HEK293 (cell line): ENCODE results near the gene TMEM119.

Experiments used
- BCL11A ChIP-seq: fragments of 450-650 bp; formaldehyde crosslinking; IDR thresholded peaks from 2 replicates; pipeline ENCODE4 v1.5.1; 2016; ENCODE audit warnings: low read depth, missing biosample characterization, missing genetic modification characterization
- CTCF ChIP-seq: fragments of 450-650 bp; formaldehyde crosslinking; IDR thresholded peaks from 2 replicates; pipeline ENCODE4 v1.5.1; 2016; ENCODE audit warnings: missing biosample characterization, missing genetic modification characterization
- GLIS1 ChIP-seq: fragments of 450-650 bp; formaldehyde crosslinking; IDR thresholded peaks from 2 replicates; pipeline ENCODE4 v1.5.1; 2016; ENCODE audit warnings: missing biosample characterization, missing genetic modification characterization
- KLF9 ChIP-seq: fragments of 450-650 bp; formaldehyde crosslinking; IDR thresholded peaks from 2 replicates; pipeline ENCODE4 v1.5.1; 2016; ENCODE audit warnings: missing biosample characterization, missing genetic modification characterization, low read depth
- OSR2 ChIP-seq: fragments of 450-650 bp; formaldehyde crosslinking; IDR thresholded peaks from 2 replicates; pipeline ENCODE4 v1.5.1; 2016; ENCODE audit warnings: missing biosample characterization, missing genetic modification characterization
- REPIN1 ChIP-seq: fragments of 450-650 bp; formaldehyde crosslinking; IDR thresholded peaks from 2 replicates; pipeline ENCODE4 v1.5.1; 2017; ENCODE audit warnings: missing biosample characterization, missing genetic modification characterization, low read depth
- SCRT1 ChIP-seq: fragments of 450-650 bp; formaldehyde crosslinking; IDR thresholded peaks from 2 replicates; pipeline ENCODE4 v1.5.1; 2016; ENCODE audit warnings: missing biosample characterization, missing genetic modification characterization, borderline replicate concordance
- SP7 ChIP-seq: fragments of 450-650 bp; formaldehyde crosslinking; IDR thresholded peaks from 2 replicates; pipeline ENCODE4 v1.5.1; 2016; ENCODE audit warnings: missing biosample characterization, missing genetic modification characterization
- ZBTB21 ChIP-seq: fragments of 450-650 bp; formaldehyde crosslinking; IDR thresholded peaks from 2 replicates; pipeline ENCODE4 v1.5.1; 2017; ENCODE audit warnings: missing biosample characterization, missing genetic modification characterization
- ZBTB48 ChIP-seq: fragments of 450-650 bp; formaldehyde crosslinking; IDR thresholded peaks from 2 replicates; pipeline ENCODE4 v1.5.1; 2016; ENCODE audit warnings: missing biosample characterization, missing genetic modification characterization
- ZFP37 ChIP-seq: fragments of 450-650 bp; formaldehyde crosslinking; IDR thresholded peaks from 2 replicates; pipeline ENCODE4 v1.5.1; 2016; ENCODE audit warnings: missing biosample characterization, missing genetic modification characterization
- ZIC2 ChIP-seq: fragments of 450-650 bp; formaldehyde crosslinking; IDR thresholded peaks from 2 replicates; pipeline ENCODE4 v1.5.1; 2016; ENCODE audit warnings: missing biosample characterization, missing genetic modification characterization
- ZNF112 ChIP-seq: fragments of 450-650 bp; formaldehyde crosslinking; IDR thresholded peaks from 2 replicates; pipeline ENCODE4 v1.5.0; 2017; ENCODE audit warnings: missing biosample characterization, missing genetic modification characterization
- ZNF114 ChIP-seq: fragments of 450-650 bp; formaldehyde crosslinking; IDR thresholded peaks from 2 replicates; pipeline ENCODE4 v1.5.0; 2017; ENCODE audit warnings: missing biosample characterization, missing genetic modification characterization
- ZNF138 ChIP-seq: fragments of 450-650 bp; formaldehyde crosslinking; IDR thresholded peaks from 2 replicates; pipeline ENCODE4 v1.5.1; 2016; ENCODE audit warnings: missing biosample characterization, missing genetic modification characterization, borderline replicate concordance
- ZNF211 ChIP-seq: fragments of 450-650 bp; formaldehyde crosslinking; IDR thresholded peaks from 2 replicates; pipeline ENCODE4 v1.5.1; 2016; ENCODE audit warnings: low read depth, missing biosample characterization, missing genetic modification characterization
- ZNF214 ChIP-seq: fragments of 450-650 bp; formaldehyde crosslinking; IDR thresholded peaks from 2 replicates; pipeline ENCODE4 v1.5.1; 2017; ENCODE audit warnings: missing biosample characterization, mild to moderate bottlenecking, missing genetic modification characterization, borderline replicate concordance
- ZNF266 ChIP-seq: fragments of 450-650 bp; formaldehyde crosslinking; IDR thresholded peaks from 2 replicates; pipeline ENCODE4 v1.5.1; 2016; ENCODE audit warnings: missing biosample characterization, missing genetic modification characterization, low read depth
- ZNF302 ChIP-seq: fragments of 450-650 bp; formaldehyde crosslinking; IDR thresholded peaks from 2 replicates; pipeline ENCODE4 v1.5.1; 2016; ENCODE audit warnings: missing biosample characterization, missing genetic modification characterization, low read depth
- ZNF324 ChIP-seq: fragments of 450-650 bp; formaldehyde crosslinking; IDR thresholded peaks from 2 replicates; pipeline ENCODE4 v1.5.1; 2016; ENCODE audit warnings: missing biosample characterization, missing genetic modification characterization
- ZNF391 ChIP-seq: fragments of 450-650 bp; formaldehyde crosslinking; IDR thresholded peaks from 2 replicates; pipeline ENCODE4 v1.5.1; 2016; ENCODE audit warnings: low read depth, missing biosample characterization, missing genetic modification characterization, borderline replicate concordance
- ZNF394 ChIP-seq: fragments of 450-650 bp; formaldehyde crosslinking; IDR thresholded peaks from 2 replicates; pipeline ENCODE4 v1.5.1; 2016; ENCODE audit warnings: missing biosample characterization, missing genetic modification characterization, mild to moderate bottlenecking, moderate library complexity, borderline replicate concordance
- ZNF488 ChIP-seq: fragments of 450-650 bp; formaldehyde crosslinking; IDR thresholded peaks from 2 replicates; pipeline ENCODE4 v1.5.1; 2016; ENCODE audit warnings: missing biosample characterization, missing genetic modification characterization
- ZNF544 ChIP-seq: fragments of 450-650 bp; formaldehyde crosslinking; IDR thresholded peaks from 2 replicates; pipeline ENCODE4 v1.5.0; 2017; ENCODE audit warnings: missing biosample characterization, missing genetic modification characterization
- ZNF549 ChIP-seq: fragments of 450-650 bp; IDR thresholded peaks from 2 replicates; pipeline ENCODE4 v1.5.1; 2018; ENCODE audit warnings: missing biosample characterization, missing genetic modification characterization, mild to moderate bottlenecking, inconsistent platforms, moderate library complexity
- ZNF654 ChIP-seq: fragments of 450-650 bp; formaldehyde crosslinking; IDR thresholded peaks from 2 replicates; pipeline ENCODE4 v1.5.1; 2016; ENCODE audit warnings: low read depth, missing biosample characterization, missing genetic modification characterization
- ZNF658 ChIP-seq: fragments of 450-650 bp; formaldehyde crosslinking; IDR thresholded peaks from 2 replicates; pipeline ENCODE4; 2016; ENCODE audit warnings: missing biosample characterization, missing genetic modification characterization
- ZNF670 ChIP-seq: fragments of 450-650 bp; formaldehyde crosslinking; IDR thresholded peaks from 2 replicates; pipeline ENCODE4 v1.5.1; 2016; ENCODE audit warnings: missing biosample characterization, missing genetic modification characterization, low read depth
- ZNF677 ChIP-seq: fragments of 450-650 bp; IDR thresholded peaks from 2 replicates; pipeline ENCODE4 v1.5.0; 2018; ENCODE audit warnings: missing biosample characterization, mild to moderate bottlenecking, missing genetic modification characterization, moderate library complexity
- ZNF747 ChIP-seq: fragments of 450-650 bp; formaldehyde crosslinking; IDR thresholded peaks from 2 replicates; pipeline ENCODE4 v1.5.1; 2016; ENCODE audit warnings: missing biosample characterization, missing genetic modification characterization
- ZSCAN30 ChIP-seq: fragments of 450-650 bp; IDR thresholded peaks from 2 replicates; pipeline ENCODE4 v1.5.1; 2018; ENCODE audit warnings: missing biosample characterization, mild to moderate bottlenecking, missing genetic modification characterization, moderate library complexity
- TF ChIP-seq, protein P1 (sequence below): fragments of 450-650 bp; formaldehyde crosslinking; IDR thresholded peaks from 2 replicates; pipeline ENCODE4 v1.5.1; 2016; ENCODE audit warnings: missing biosample characterization, missing genetic modification characterization
- TF ChIP-seq, protein P2 (sequence below): fragments of 450-650 bp; IDR thresholded peaks from 2 replicates; pipeline ENCODE4 v1.5.1; 2018; ENCODE audit warnings: missing biosample characterization, missing genetic modification characterization
- TF ChIP-seq, protein P3 (sequence below): fragments of 450-650 bp; IDR thresholded peaks from 2 replicates; pipeline ENCODE4 v1.5.1; 2018; ENCODE audit warnings: missing biosample characterization, mild to moderate bottlenecking, missing genetic modification characterization
- TF ChIP-seq, protein P4 (sequence below): fragments of 450-650 bp; formaldehyde crosslinking; IDR thresholded peaks from 2 replicates; pipeline ENCODE4 v1.5.1; 2016; ENCODE audit warnings: missing biosample characterization, missing genetic modification characterization

The TMEM119 gene

GRCh38 chr12:108565976-108566375 lies 31.9 kb downstream of the TMEM119 start (continued):
- TF ChIP-seq, protein P1, sequence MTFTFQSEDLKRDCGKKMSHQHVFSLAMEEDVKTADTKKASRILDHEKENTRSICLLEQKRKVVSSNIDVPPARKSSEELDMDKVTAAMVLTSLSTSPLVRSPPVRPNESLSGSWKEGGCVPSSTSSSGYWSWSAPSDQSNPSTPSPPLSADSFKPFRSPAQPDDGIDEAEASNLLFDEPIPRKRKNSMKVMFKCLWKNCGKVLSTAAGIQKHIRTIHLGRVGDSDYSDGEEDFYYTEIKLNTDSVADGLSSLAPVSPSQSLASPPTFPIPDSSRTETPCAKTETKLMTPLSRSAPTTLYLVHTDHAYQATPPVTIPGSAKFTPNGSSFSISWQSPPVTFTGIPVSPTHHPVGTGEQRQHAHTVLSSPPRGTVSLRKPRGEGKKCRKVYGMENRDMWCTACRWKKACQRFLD (tag by site-specific recombination) = no peak
- TF ChIP-seq ZNF747 (tag by site-specific recombination) (no peak), ZFP37 (tag by site-specific recombination) (no peak), ZNF488 (tag by site-specific recombination) (no peak), ZNF112 (tag by site-specific recombination) (no peak), ZNF214 (no peak), OSR2 (tag by site-specific recombination) (peak; percentile 62), ZNF114 (tag by site-specific recombination) (no peak), ZSCAN30 (tag by site-specific recombination) (no peak), KLF9 (tag by site-specific recombination) (no peak), ZNF394 (tag by site-specific recombination) (no peak), GLIS1 (tag by site-specific recombination) (peak; percentile 51; the same call in 1 of the 2 replicates), ZNF391 (tag by site-specific recombination) (no peak), ZNF211 (tag by site-specific recombination) (no peak), REPIN1 (tag by site-specific recombination) (no peak), ZNF266 (no peak), ZNF138 (tag by site-specific recombination) (no peak), SCRT1 (tag by site-specific recombination) (no peak), ZNF677 (tag by site-specific recombination) (no peak), CTCF (no peak), ZBTB48 (tag by site-specific recombination) (peak; percentile 90), ZNF302 (tag by site-specific recombination) (no peak), SP7 (peak; percentile 37; the same call in 1 of the 2 replicates), ZNF670 (tag by site-specific recombination) (no peak), ZIC2 (tag by site-specific recombination) (peak; percentile 75), ZNF324 (tag by site-specific recombination) (no peak), ZBTB21 (tag by site-specific recombination) (no peak), ZNF658 (no peak), ZNF654 (tag by site-specific recombination) (no peak), ZNF549 (tag by site-specific recombination) (no peak), BCL11A (no peak), ZNF544 (tag by site-specific recombination) (no peak)
- TF ChIP-seq, protein P2, sequence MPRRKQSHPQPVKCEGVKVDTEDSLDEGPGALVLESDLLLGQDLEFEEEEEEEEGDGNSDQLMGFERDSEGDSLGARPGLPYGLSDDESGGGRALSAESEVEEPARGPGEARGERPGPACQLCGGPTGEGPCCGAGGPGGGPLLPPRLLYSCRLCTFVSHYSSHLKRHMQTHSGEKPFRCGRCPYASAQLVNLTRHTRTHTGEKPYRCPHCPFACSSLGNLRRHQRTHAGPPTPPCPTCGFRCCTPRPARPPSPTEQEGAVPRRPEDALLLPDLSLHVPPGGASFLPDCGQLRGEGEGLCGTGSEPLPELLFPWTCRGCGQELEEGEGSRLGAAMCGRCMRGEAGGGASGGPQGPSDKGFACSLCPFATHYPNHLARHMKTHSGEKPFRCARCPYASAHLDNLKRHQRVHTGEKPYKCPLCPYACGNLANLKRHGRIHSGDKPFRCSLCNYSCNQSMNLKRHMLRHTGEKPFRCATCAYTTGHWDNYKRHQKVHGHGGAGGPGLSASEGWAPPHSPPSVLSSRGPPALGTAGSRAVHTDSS (tag by site-specific recombination) = no peak
- TF ChIP-seq, protein P3, sequence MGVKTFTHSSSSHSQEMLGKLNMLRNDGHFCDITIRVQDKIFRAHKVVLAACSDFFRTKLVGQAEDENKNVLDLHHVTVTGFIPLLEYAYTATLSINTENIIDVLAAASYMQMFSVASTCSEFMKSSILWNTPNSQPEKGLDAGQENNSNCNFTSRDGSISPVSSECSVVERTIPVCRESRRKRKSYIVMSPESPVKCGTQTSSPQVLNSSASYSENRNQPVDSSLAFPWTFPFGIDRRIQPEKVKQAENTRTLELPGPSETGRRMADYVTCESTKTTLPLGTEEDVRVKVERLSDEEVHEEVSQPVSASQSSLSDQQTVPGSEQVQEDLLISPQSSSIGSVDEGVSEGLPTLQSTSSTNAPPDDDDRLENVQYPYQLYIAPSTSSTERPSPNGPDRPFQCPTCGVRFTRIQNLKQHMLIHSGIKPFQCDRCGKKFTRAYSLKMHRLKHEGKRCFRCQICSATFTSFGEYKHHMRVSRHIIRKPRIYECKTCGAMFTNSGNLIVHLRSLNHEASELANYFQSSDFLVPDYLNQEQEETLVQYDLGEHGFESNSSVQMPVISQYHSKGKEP = no peak
- TF ChIP-seq, protein P4, sequence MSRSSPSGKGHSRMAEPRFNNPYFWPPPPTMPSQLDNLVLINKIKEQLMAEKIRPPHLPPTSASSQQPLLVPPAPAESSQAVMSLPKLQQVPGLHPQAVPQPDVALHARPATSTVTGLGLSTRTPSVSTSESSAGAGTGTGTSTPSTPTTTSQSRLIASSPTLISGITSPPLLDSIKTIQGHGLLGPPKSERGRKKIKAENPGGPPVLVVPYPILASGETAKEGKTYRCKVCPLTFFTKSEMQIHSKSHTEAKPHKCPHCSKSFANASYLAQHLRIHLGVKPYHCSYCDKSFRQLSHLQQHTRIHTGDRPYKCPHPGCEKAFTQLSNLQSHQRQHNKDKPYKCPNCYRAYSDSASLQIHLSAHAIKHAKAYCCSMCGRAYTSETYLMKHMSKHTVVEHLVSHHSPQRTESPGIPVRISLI (tag by site-specific recombination) = no peak
